Vagina (tissue), 2 donors: ENCODE data around the gene CBR1.

Source experiments
- CTCF ChIP-seq, 3 experiments: fragments of 450-650 bp in 2 of 3; fragments of 200-600 bp in 1 of 3; sonication (generic) in 1 of 3; IDR thresholded peaks; one replicate each; pipeline ENCODE4 v1.5.1; 2017 to 2019; ENCODE audit warnings: antibody characterized with exemption in 3 of 3, mild to moderate bottlenecking in 2 of 3, moderate library complexity in 2 of 3
- POLR2A ChIP-seq, 2 donors: fragments of 450-650 bp; IDR thresholded peaks; one replicate each; pipeline ENCODE4 v1.6.1; 2017; ENCODE audit warnings: antibody characterized with exemption in 2 of 2, mild to moderate bottlenecking in 2 of 2, moderate library complexity in 2 of 2

- peak in 1 of 3 experiments; percentile 25 for TF ChIP-seq CTCF (IDR thresholded peaks at IDR 0.05)
- peak in 1 of 2 donors; percentile 86 for TF ChIP-seq POLR2A (IDR thresholded peaks at IDR 0.05)
Observed at GRCh38 chr21:36069713-36070583, at the start of gene CBR1.
